HUES6 (cell line): Measurements from ENCODE around the gene PDZD2.

Experiments used
- H3K27ac ChIP-seq: 2 replicates; pipeline ENCODE4 v1.7.0; 2013; ENCODE audit warnings: low read depth, mild to moderate bottlenecking, low read length, inconsistent platforms
- H3K27me3 ChIP-seq: 2 replicates; pipeline ENCODE4 v1.6.1; 2013; ENCODE audit warnings: low read length; ENCODE audit not compliant: control insufficient read depth, insufficient read depth
- H3K36me3 ChIP-seq: 2 replicates; pipeline ENCODE4 v1.6.1; 2013; ENCODE audit warnings: low read length; ENCODE audit not compliant: control insufficient read depth, insufficient read depth
- H3K4me1 ChIP-seq: 2 replicates; pipeline ENCODE4 v1.6.1; 2013; ENCODE audit warnings: low read length; ENCODE audit not compliant: control insufficient read depth, insufficient read depth
- H3K4me3 ChIP-seq: 2 replicates; pipeline ENCODE4 v1.5.1; 2013; ENCODE audit warnings: low read depth, low read length
- H3K9ac ChIP-seq: one replicate; pipeline ENCODE4 v1.6.1; 2013; ENCODE audit warnings: mild to moderate bottlenecking, low read length
- H3K9me3 ChIP-seq: 2 replicates; pipeline ENCODE4 v1.6.1; 2013; ENCODE audit warnings: low read depth, low read length; ENCODE audit not compliant: control insufficient read depth, insufficient read depth

The PDZD2 gene

DNA sequence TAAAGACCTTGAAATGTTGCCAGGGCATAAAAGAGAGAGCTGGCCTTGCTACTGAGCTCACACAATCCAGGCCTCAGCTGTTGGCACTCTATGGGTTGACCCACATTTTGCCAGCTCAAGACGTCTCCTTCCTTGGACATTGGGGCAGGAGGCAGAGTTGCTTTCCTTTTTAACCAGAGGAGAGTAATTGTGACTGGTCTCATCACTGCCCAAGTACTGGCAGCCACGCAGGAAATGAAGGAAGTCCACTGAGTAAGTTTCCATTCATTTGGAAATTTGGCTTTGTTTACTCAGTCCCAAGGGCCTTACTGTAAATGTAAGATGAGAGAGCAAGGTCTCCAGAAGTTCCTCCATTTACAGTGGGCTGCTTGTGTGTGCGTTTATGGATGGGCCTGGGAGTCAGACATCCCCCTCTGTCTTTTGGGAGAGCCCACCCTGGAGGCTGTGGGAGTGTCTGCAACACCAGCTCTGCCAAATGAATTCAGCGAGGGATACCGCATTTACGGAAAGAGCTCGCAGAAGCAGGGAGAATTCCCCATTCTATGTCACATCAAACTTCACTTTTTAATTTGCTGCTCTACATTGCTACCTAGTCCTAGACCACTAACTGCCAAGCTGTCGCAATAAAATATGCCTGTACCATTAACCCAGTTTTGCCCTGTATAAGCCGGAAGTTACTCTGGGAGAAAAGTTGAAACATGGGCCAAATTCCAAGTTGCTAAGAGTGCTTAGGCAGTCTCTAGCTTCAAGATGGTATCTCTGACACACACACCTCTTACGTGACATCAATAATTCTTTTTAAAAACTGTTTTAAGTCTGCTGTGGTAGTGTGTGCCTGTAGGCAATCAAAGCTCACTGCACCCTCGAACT, 24.5 kb upstream of the PDZD2 start:
- Histone ChIP-seq H3K4me3 (no peak overlapping the region), H3K9me3 (no peaks in the 10 kb centered on the region), H3K36me3 (no peaks in the 10 kb centered on the region), H3K9ac (no peak overlapping the region), H3K4me1 (peaks cover 22% of the 10 kb centered on the region), H3K27ac (no peak overlapping the region), H3K27me3 (no peaks in the 10 kb centered on the region)

DNA sequence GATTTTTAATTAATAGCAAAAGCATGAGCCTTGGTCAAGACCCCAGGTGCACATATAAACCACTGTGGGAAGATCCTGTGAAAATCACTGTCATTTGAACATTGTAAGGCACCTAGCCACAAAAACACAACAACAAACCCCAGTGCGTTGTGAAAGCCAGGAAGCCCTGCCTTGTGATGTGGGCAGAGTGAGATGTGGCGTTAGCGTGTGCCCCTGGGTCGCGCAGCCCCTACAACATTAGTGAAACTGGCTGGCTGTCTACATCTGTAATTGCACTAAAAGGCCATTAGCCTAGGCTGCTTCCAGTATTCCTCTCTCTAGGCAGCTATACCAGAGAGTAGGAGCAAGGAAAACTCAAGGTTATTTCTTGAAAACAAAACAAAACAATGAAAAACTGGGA, 21.1 kb upstream of the PDZD2 start:
- no peaks in the 10 kb centered on the region for H3K27me3 ChIP-seq
- no peaks in the 10 kb centered on the region for H3K36me3 ChIP-seq
- no peaks in the 10 kb centered on the region for H3K9me3 ChIP-seq
- H3K4me1 ChIP-seq: peaks cover 27% of the 10 kb centered on the region
- no peak overlapping the region for H3K9ac ChIP-seq
- no peak overlapping the region for H3K4me3 ChIP-seq
- H3K27ac ChIP-seq: no peak overlapping the region

DNA sequence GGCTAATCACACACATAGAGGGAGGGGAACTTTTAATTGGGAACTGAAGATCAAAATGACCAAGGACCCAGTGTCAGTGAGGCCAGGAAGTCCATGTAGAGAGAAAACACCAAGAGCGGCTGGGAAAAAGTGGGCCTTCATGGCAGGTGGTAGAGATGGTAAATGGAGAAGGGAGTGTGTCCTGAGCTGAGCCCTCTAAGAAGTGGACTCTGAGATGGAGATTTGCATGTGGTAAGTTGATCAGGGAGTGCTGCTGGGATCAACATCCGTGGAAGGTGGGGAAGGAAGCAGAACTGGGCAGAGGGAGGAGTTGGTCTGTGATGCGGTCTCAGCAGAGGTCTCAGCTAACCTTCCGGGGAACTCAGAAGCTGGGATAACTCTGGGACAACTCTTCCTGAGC, 18.9 kb upstream of the PDZD2 start:
- no peak overlapping the region for H3K27ac ChIP-seq
- H3K27me3 ChIP-seq: no peaks in the 10 kb centered on the region
- H3K4me1 ChIP-seq: peaks cover 16% of the 10 kb centered on the region

DNA sequence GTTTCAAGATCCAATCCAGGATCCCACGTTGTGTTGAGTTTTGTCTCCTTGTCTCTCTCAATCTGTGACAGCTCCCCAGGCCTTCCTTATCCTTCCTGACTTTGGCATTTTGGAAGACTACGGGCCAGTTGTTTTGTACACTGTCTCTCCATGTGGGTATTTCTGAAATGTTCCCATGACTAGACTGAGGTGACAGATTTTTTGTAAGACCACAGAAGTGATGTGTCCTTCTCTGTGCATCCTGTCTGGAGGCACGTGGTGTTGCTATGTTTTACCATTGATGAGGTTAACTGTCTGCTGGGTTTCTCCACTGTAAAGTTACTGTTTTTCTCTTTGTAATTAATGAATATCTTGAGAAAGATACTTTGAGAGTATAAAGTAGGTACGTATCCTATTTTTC, 15.7 kb upstream of the PDZD2 start:
- 0 out of 2 replicates have a peak, but pooled peaks cover 6% of the 10 kb centered on the region for H3K27me3 ChIP-seq
- H3K27ac ChIP-seq: no peak overlapping the region
- H3K9ac ChIP-seq: no peak overlapping the region
- H3K9me3 ChIP-seq: no peaks in the 10 kb centered on the region
- H3K4me1 ChIP-seq: peaks cover 11% of the 10 kb centered on the region
- H3K36me3 ChIP-seq: no peaks in the 10 kb centered on the region
- H3K4me3 ChIP-seq: no peak overlapping the region

More for the DNA sequence above, 18.9 kb upstream of the PDZD2 start:
- no peak overlapping the region for H3K9ac ChIP-seq
- no peaks in the 10 kb centered on the region for H3K36me3 ChIP-seq
- no peak overlapping the region for H3K4me3 ChIP-seq
- no peaks in the 10 kb centered on the region for H3K9me3 ChIP-seq

DNA sequence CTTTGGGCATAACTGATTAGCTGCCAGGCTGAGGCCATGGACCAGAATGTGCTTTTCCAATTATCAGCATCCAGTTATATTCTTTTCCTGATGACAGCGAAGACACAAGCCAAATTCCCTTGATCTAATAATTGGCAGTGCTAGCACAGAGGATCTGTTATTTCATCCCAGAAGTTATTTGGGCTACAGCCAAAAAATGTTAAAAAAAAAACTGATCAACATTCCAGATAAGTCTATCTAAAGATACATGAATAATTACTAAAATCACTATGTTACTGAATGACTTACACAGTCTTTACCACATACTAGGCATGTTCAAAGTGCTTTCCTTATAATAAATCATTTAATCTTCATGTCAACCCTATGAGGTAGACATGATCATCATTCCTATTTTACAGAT, 13.5 kb upstream of the PDZD2 start:
- no peak overlapping the region for H3K4me3 ChIP-seq
- H3K36me3 ChIP-seq: no peaks in the 10 kb centered on the region
- peaks cover 7% of the 10 kb centered on the region; the same call in 1 of the 2 replicates for H3K27me3 ChIP-seq
- no peaks in the 10 kb centered on the region for H3K9me3 ChIP-seq
- H3K9ac ChIP-seq: no peak overlapping the region
- no peaks in the 10 kb centered on the region for H3K4me1 ChIP-seq
- no peak overlapping the region for H3K27ac ChIP-seq

DNA sequence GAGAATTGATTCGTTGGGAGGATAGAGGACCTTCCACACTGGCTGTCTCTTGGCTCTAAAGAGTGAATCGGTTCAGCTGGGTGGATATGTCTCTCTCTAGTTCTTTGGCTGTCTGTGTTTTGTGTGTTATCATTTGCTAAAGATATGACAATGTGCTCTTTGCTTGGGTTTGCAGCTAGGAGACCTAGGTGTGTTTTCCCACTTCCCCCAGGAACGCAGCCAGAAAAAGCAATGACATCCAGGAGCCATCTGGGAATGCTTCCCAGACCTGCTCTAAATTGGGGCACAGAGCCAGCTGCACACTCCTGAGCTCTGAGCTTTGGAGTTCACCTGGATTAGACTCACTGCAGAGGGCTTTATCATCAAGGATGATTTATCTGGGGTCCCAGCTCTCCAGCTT, 12.8 kb upstream of the PDZD2 start:
- Histone ChIP-seq H3K4me1 (no peaks in the 10 kb centered on the region), H3K27me3 (peaks cover 14% of the 10 kb centered on the region; the same call in 1 of the 2 replicates), H3K36me3 (no peaks in the 10 kb centered on the region), H3K4me3 (no peak overlapping the region), H3K9me3 (no peaks in the 10 kb centered on the region), H3K9ac (no peak overlapping the region), H3K27ac (no peak overlapping the region)

DNA sequence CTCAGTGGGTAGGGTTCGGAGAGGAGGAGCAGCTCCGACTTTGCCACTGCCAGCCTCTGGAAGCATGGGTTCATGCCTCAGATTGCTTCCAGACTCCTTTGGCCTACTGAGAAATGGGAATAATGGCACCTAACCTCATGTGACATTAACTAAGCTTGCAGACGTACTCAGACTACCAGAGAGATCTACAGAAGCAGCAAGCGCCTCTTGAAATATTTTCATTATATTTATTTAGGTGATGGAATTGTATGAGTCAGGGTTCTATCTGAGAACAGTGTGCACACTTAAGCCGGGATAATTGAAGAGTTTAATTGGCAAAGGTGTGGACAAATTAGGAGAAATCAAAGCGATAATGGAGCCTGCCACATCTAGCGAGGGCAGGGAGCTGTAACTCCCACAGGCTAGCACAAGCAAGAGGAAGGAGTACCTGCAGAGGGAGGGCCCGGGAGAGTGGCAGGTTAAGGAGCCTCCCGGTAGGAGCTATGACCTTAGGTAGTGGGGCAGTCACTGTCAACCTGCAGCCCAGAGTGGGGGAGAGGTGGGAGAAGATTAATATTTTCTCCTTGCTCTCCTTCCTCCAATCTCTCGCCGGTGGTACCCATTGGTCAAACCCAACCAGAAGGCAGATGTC, 12.2 kb upstream of the PDZD2 start:
- Histone ChIP-seq H3K27me3 (peaks cover 14% of the 10 kb centered on the region; the same call in 1 of the 2 replicates), H3K9me3 (no peaks in the 10 kb centered on the region), H3K9ac (no peak overlapping the region), H3K4me3 (no peak overlapping the region), H3K36me3 (no peaks in the 10 kb centered on the region), H3K4me1 (no peaks in the 10 kb centered on the region), H3K27ac (no peak overlapping the region)

DNA sequence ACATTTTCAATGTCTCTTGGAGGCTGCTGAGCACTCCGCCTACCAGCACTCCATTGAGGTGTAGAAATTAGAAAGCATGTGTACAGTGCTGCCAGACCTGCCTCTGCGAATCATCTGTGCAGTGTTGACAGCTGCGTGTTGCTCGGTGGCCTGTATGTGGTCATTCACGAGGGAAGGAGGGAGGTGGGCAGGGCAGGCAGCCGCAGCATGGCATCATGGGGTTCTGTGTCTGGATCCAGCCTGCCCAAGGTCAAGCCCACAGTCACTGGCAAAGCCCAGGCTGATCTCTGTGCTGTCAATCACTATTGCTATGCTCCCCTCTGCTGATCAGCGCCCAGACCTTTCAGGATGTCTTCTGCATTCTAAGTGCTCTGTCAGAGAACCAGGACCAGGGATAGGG, 8.0 kb upstream of the PDZD2 start:
- Histone ChIP-seq H3K4me3 (no peak overlapping the region), H3K27ac (no peak overlapping the region), H3K36me3 (no peaks in the 10 kb centered on the region), H3K27me3 (peaks cover 19% of the 10 kb centered on the region; the same call in 1 of the 2 replicates), H3K9ac (no peak overlapping the region), H3K9me3 (no peaks in the 10 kb centered on the region), H3K4me1 (0 out of 2 replicates have a peak, but pooled peaks cover 2% of the 10 kb centered on the region)

DNA sequence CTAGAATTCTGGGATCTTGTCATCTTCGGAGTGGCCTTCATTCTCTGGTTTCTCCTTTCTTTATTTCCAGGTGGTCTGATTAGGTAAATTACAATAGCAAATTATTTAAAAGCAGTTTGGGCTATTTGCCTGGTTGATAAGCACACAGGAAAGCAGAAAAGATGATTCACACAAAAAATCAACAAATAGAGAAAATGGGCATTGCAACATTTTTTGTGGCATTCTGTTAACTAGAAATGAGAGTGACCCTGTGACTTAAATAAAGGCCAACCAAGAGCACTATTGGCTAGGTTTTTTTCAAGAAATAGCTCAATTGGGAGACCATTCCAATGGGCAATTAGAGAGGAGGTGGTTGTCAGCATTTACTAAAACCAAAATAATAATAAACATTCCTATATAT, 6.5 kb upstream of the PDZD2 start:
- Histone ChIP-seq H3K4me3 (no peak overlapping the region), H3K9me3 (no peaks in the 10 kb centered on the region), H3K27ac (no peak overlapping the region), H3K27me3 (peaks cover 23% of the 10 kb centered on the region; the same call in 1 of the 2 replicates), H3K9ac (no peak overlapping the region), H3K4me1 (peaks cover 14% of the 10 kb centered on the region), H3K36me3 (no peaks in the 10 kb centered on the region)

DNA sequence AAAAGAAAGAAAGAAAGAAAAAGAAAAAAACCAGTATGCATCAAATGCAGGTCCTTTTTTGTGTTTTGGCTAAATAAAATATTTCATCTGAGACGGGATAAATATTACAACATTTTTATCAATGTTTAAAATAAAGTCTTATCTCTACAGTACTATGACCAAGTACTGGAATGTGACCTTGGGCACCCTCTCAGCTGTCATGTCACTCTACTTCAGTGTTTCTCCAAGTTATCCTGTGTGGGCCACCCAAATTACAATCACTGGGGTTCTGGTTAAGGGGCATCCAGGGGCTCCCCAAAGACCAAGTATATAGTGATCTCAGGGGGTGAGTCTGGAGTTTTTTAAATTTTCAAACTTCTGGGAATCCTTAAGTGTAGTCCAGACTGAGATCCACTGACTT, 3.5 kb upstream of the PDZD2 start:
- Histone ChIP-seq H3K27ac (no peak overlapping the region), H3K36me3 (no peaks in the 10 kb centered on the region), H3K4me1 (peaks cover 30% of the 10 kb centered on the region), H3K9me3 (no peaks in the 10 kb centered on the region), H3K9ac (no peak overlapping the region), H3K4me3 (no peak overlapping the region), H3K27me3 (peaks cover 50% of the 10 kb centered on the region)

DNA sequence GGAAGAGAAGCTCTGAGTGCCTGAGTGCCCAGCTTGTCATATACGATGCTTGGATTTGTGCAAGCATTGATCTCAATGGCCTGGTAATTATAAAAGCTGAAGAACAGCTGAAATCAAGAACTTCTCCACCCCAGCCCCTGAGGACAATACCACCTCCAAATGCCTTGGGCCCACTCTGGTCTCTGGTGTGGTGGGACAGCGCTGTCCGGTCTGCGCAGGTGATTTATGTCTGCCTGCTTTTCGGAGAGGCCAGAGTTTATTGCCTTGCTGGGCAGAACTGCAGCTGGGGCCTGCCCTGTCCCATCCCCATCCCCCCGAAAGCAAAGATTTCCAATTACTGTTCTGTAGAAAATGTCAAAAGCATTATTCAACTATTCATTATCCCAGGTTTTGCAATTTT, 1.1 kb upstream of the PDZD2 start:
- no peak overlapping the region for H3K4me3 ChIP-seq
- H3K27me3 ChIP-seq: peaks cover 62% of the 10 kb centered on the region
- H3K27ac ChIP-seq: no peak overlapping the region
- no peak overlapping the region for H3K9ac ChIP-seq
- peaks cover 34% of the 10 kb centered on the region for H3K4me1 ChIP-seq
- no peaks in the 10 kb centered on the region for H3K9me3 ChIP-seq
- no peaks in the 10 kb centered on the region for H3K36me3 ChIP-seq
